Mesendoderm (in vitro differentiated cells): ENCODE measurements around the gene DISC1.

ENCODE experiments used
- DNase-seq: peaks from one replicate; pipeline ENCODE4 v3.0.0; 2013
- H2AK5ac ChIP-seq: 2 replicates; pipeline ENCODE4 v1.6.1; 2013; ENCODE audit warnings: low read length, inconsistent platforms
- H2BK120ac ChIP-seq: 2 replicates; pipeline ENCODE4 v1.6.1; 2013; ENCODE audit warnings: low read depth, mild to moderate bottlenecking, low read length, moderate library complexity, mixed read lengths
- H2BK15ac ChIP-seq: replicated peaks from 2 replicates; pipeline ENCODE4 v1.6.1; 2013; ENCODE audit warnings: low read depth, mild to moderate bottlenecking, moderate library complexity
- H2BK5ac ChIP-seq: 2 replicates; pipeline ENCODE4 v1.6.1; 2013; ENCODE audit warnings: low read length, inconsistent platforms
- H3K18ac ChIP-seq: 2 replicates; pipeline ENCODE4 v1.6.1; 2013; ENCODE audit warnings: mild to moderate bottlenecking, low read length, mixed read lengths
- H3K23ac ChIP-seq: one replicate; pipeline ENCODE4 v1.6.1; 2013; ENCODE audit warnings: low read length
- H3K27ac ChIP-seq: 2 replicates; pipeline ENCODE4 v1.5.1; 2013; ENCODE audit warnings: low read depth, mild to moderate bottlenecking, inconsistent platforms, low read length, moderate library complexity
- H3K27me3 ChIP-seq: 2 replicates; pipeline ENCODE4 v1.6.1; 2013; ENCODE audit warnings: low read length, control low read depth, mild to moderate bottlenecking, inconsistent platforms; ENCODE audit not compliant: insufficient read depth, poor library complexity
- H3K36me3 ChIP-seq: 2 replicates; pipeline ENCODE4 v1.6.1; 2013; ENCODE audit warnings: low read length, inconsistent platforms; ENCODE audit not compliant: control insufficient read depth, insufficient read depth
- H3K4ac ChIP-seq: one replicate; pipeline ENCODE4 v1.6.1; 2013; ENCODE audit warnings: low read depth, mild to moderate bottlenecking, low read length, moderate library complexity
- H3K4me1 ChIP-seq: 2 replicates; pipeline ENCODE4 v1.6.1; 2013; ENCODE audit warnings: low read depth, low read length, inconsistent platforms; ENCODE audit not compliant: control insufficient read depth
- H3K4me2 ChIP-seq: 2 replicates; pipeline ENCODE4 v1.6.1; 2013; ENCODE audit warnings: low read length
- H3K4me3 ChIP-seq: 2 replicates; pipeline ENCODE4 v1.5.1; 2013; ENCODE audit warnings: mild to moderate bottlenecking, low read length
- H3K56ac ChIP-seq: one replicate; pipeline ENCODE4 v1.6.1; 2013; ENCODE audit warnings: low read length
- H3K79me1 ChIP-seq: 2 replicates; pipeline ENCODE4 v1.6.1; 2013; ENCODE audit warnings: low read length, inconsistent platforms
- H3K79me2 ChIP-seq: 2 replicates; pipeline ENCODE4 v1.6.1; 2013; ENCODE audit warnings: mild to moderate bottlenecking, low read length; ENCODE audit not compliant: control insufficient read depth, insufficient read depth
- H3K9ac ChIP-seq: 2 replicates; pipeline ENCODE4 v1.6.1; 2013; ENCODE audit warnings: low read length, inconsistent platforms
- H4K5ac ChIP-seq: one replicate; pipeline ENCODE4 v1.6.1; 2013; ENCODE audit warnings: low read length
- H4K8ac ChIP-seq: one replicate; pipeline ENCODE4 v1.6.1; 2013; ENCODE audit warnings: low read depth, mild to moderate bottlenecking, control low read depth, low read length, moderate library complexity
- WGBS: extraction: QIAGEN DNeasy Blood & Tissue Kit; methylation state at CpG from one replicate; pipeline ENCODE4 v1.1.7; 2013; ENCODE audit warnings: low lambda C conversion rate, missing lambda C conversion rate; ENCODE audit not compliant: insufficient coverage; ENCODE audit errors: extremely low coverage; 5-methylcytosine and 5-hydroxymethylcytosine counted together

Gene DISC1

DNA sequence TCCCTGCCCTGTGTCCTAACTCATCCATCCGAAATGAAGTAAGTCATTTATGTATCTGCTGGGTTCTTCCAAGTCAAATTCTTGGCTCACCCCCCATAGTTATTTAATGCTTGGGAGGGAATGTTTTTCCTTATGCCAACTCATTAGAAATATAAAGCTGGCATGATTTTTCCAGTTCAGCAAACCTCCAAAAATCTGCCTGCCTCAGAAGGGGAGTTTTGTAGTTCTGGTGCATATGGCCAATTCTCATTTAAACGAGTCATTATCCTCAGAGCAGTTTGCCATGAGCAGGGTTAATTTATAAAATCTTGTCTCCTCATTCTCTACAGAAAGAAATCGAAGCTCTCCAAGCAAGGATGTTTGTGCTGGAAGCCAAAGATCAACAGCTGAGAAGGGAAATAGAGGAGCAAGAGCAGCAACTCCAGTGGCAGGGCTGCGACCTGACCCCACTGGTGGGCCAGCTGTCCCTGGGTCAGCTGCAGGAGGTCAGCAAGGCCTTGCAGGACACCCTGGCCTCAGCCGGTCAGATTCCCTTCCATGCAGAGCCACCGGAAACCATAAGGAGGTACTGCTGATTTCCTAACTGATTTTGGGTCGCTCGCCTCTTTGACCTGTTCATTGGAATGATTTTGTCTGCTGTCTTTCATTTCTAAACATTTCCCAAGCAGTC is 144.1 kb downstream of the DISC1 start:
- no peak overlapping the region for H3K4me3 ChIP-seq
- H3K27me3 ChIP-seq: no peaks in the 10 kb centered on the region
- no peak overlapping the region for H2BK120ac ChIP-seq
- peaks cover 7% of the 10 kb centered on the region for H3K4me1 ChIP-seq
- no peak overlapping the region for H3K9ac ChIP-seq
- no peaks in the 10 kb centered on the region for H3K79me2 ChIP-seq
- no peak overlapping the region for H3K18ac ChIP-seq
- no peak for DNase-seq
- H3K27ac ChIP-seq: no peak overlapping the region
- no peaks in the 10 kb centered on the region for H3K36me3 ChIP-seq
- WGBS: no CpG with 5 or more reads among the region's 8 CpGs
- no peak overlapping the region for H4K8ac ChIP-seq
- H3K79me1 ChIP-seq: no peaks in the 10 kb centered on the region
- H4K5ac ChIP-seq: no peak overlapping the region
- no peak overlapping the region for H2BK15ac ChIP-seq
- H3K23ac ChIP-seq: no peak overlapping the region
- H3K4me2 ChIP-seq: no peak overlapping the region
- no peak overlapping the region for H2AK5ac ChIP-seq
- H3K56ac ChIP-seq: no peak overlapping the region
- H3K4ac ChIP-seq: no peak overlapping the region
- H2BK5ac ChIP-seq: no peak overlapping the region

DNA sequence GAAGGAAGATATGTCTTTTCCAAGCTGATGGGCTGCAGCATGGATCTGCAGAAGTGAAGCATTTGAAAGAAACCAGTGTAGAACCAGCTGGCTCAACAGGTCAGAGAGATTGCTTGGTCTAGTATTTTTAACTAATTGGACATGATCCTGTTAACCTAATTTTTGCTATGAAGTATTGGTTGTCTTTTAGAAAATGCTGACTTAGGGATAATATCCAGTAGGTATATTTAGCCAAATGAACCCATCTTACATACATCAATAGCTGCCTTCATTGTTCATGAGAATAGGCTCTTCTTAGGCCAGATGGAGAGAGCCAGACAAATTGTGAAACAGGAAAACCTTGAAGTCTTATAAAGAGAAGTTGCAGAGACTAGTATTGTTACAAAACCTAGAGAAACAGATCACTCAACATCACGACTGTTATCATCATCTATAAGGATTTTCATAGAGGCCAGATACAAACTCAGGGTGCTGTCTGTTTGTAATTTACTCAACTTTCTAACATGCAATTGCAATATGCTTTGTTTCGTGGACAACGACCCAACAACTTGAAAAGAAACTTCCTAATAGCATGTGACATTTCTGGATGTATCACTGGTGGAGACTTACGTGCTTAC is 148.2 kb downstream of the DISC1 start:
- Histone ChIP-seq H3K79me1 (no peaks in the 10 kb centered on the region), H2BK120ac (no peak overlapping the region), H3K27ac (no peak overlapping the region), H3K56ac (no peak overlapping the region), H3K4me1 (peaks cover 8% of the 10 kb centered on the region), H3K4me3 (no peak overlapping the region), H3K23ac (no peak overlapping the region), H3K9ac (no peak overlapping the region), H2BK5ac (no peak overlapping the region), H3K4me2 (no peak overlapping the region), H2AK5ac (no peak overlapping the region), H2BK15ac (no peak overlapping the region), H3K79me2 (no peaks in the 10 kb centered on the region), H3K36me3 (no peaks in the 10 kb centered on the region), H3K18ac (no peak overlapping the region), H3K27me3 (no peaks in the 10 kb centered on the region), H4K5ac (no peak overlapping the region), H3K4ac (no peak overlapping the region), H4K8ac (no peak overlapping the region)
- WGBS: no CpG with 5 or more reads among the region's 4 CpGs
- no peak for DNase-seq

GRCh38 chr1:231776010-231776756 is 149.6 kb downstream of the DISC1 start:
- Histone ChIP-seq H3K4ac (no peak overlapping the region), H2BK15ac (no peak overlapping the region), H3K9ac (no peak overlapping the region), H3K4me3 (no peak overlapping the region), H3K18ac (no peak overlapping the region), H2BK120ac (no peak overlapping the region), H3K79me1 (no peaks in the 10 kb centered on the region), H3K36me3 (no peaks in the 10 kb centered on the region), H4K5ac (no peak overlapping the region), H2AK5ac (no peak overlapping the region), H2BK5ac (no peak overlapping the region), H3K27me3 (no peaks in the 10 kb centered on the region), H3K4me2 (no peak overlapping the region), H3K56ac (no peak overlapping the region), H3K27ac (no peak overlapping the region), H3K23ac (no peak overlapping the region), H3K79me2 (no peaks in the 10 kb centered on the region), H3K4me1 (peaks cover 8% of the 10 kb centered on the region), H4K8ac (no peak overlapping the region)
- peak; percentile 37 for DNase-seq
- no CpG with 5 or more reads among the region's 10 CpGs for WGBS

GRCh38 chr1:231776757-231777062 is 150.1 kb downstream of the DISC1 start:
- no peaks in the 10 kb centered on the region for H3K79me1 ChIP-seq
- no peak overlapping the region for H3K56ac ChIP-seq
- no peak overlapping the region for H4K8ac ChIP-seq
- H3K36me3 ChIP-seq: no peaks in the 10 kb centered on the region
- no peak overlapping the region for H2AK5ac ChIP-seq
- H3K18ac ChIP-seq: no peak overlapping the region
- no peak overlapping the region for H3K9ac ChIP-seq
- DNase-seq: no peak
- no peak overlapping the region for H3K27ac ChIP-seq
- H3K27me3 ChIP-seq: no peaks in the 10 kb centered on the region
- peaks cover 8% of the 10 kb centered on the region for H3K4me1 ChIP-seq
- no peak overlapping the region for H2BK5ac ChIP-seq
- no peak overlapping the region for H3K4me2 ChIP-seq
- H3K4me3 ChIP-seq: no peak overlapping the region
- H3K79me2 ChIP-seq: no peaks in the 10 kb centered on the region
- no CpG with 5 or more reads among the region's 5 CpGs for WGBS
- H2BK120ac ChIP-seq: no peak overlapping the region
- H3K23ac ChIP-seq: no peak overlapping the region
- H3K4ac ChIP-seq: no peak overlapping the region
- H4K5ac ChIP-seq: no peak overlapping the region
- no peak overlapping the region for H2BK15ac ChIP-seq

DNA sequence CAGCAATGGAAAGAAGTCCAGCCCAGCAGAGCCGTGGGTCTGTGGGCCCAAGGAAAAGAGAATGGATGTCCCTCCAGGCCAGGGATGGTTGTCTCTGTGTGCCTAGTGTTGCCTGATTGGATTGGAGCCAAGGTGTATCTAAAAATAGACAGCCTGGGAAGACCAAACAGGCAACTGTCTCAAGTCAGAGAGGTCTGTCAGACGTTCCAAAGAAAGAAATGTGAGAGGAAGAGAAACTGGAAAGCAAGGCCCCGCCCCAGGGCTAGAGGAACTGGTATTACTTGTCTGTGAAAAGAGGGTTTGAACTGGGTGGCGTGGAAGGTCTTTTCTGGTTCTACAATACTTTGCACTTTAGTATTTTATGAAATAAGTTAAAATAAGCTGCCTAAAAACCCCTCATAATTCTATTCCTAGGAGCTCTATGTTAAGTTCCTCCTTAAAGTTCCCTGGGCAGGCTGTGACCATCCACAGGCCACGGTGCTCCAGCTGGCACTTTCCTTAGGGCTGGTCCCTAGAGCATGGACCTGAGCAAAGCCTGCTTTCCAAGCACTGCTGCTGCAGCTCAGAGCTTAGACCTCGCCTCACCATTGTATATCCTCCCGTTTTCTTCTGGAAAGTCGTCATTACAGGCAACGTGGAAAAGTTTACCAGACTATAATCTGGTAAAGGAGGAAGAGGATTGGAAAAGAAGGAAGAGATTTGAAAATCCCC is 151.6 kb downstream of the DISC1 start:
- Histone ChIP-seq H3K4me2 (no peak overlapping the region), H3K36me3 (no peaks in the 10 kb centered on the region), H3K27ac (no peak overlapping the region), H3K4me3 (no peak overlapping the region), H3K4me1 (peaks cover 8% of the 10 kb centered on the region), H3K56ac (no peak overlapping the region), H3K23ac (no peak overlapping the region), H3K79me2 (no peaks in the 10 kb centered on the region), H3K79me1 (no peaks in the 10 kb centered on the region), H3K9ac (no peak overlapping the region), H2AK5ac (no peak overlapping the region), H2BK5ac (no peak overlapping the region), H3K4ac (no peak overlapping the region), H3K18ac (no peak overlapping the region), H3K27me3 (no peaks in the 10 kb centered on the region), H2BK15ac (no peak overlapping the region), H4K5ac (no peak overlapping the region), H2BK120ac (no peak overlapping the region), H4K8ac (no peak overlapping the region)
- DNase-seq: no peak
- no CpG with 5 or more reads among the region's 9 CpGs for WGBS
